NCI-H2081 treated with DMSO at 0.1 percent for 48 hours (cell line): ENCODE measurements around the gene DDX10.
"Not testable (repeated sequence)": the region's sequence is repeated elsewhere in the genome, so short reads cannot be mapped to it uniquely, and the experiment has no call there.

Experiments used
- DNase-seq: peaks from one replicate; lab custom pipeline; 2025; lab: John Stamatoyannopoulos, UW

The DDX10 gene

DNA sequence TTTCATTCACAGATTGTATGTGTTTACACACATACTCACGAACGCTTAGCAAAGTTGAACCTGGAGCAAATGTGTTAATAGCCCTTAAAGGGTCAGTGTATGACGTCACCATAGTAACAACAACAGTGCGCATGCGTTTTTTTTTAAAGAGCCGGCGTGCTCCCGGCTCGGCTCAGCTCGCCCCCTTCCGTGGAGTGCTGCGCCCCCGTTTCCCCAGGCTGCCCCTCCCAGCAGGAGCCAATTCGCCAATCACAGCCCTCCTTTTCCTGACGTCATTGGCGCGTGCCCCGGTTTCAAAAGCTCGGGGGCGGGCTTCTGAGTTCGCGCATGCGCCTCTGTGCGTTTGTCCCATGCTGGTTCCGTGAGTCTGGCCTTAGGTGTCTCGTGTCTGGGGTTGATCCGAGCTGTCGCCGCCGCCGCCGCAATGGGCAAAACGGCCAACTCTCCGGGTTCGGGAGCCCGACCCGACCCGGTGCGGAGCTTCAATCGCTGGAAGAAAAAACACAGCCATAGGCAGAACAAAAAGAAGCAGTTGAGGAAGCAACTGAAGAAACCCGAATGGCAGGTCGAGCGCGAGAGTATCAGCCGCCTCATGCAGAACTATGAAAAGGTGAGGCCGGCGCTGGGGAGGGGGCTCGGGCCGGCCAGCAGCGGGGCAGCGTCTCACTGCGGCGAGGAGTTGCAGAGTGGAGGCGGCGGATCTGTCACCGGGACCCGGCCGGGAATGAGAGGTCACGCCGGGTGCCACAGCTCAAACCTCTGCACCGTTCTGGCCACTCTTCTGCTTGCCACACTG lies at the start of gene DDX10:
DDX10 (plus strand) TSS at position 340 of the 796 bp plus-strand sequence; CDS start at position 425, 85 bp downstream.
- DNase-seq, result peak; percentile 92

DNA sequence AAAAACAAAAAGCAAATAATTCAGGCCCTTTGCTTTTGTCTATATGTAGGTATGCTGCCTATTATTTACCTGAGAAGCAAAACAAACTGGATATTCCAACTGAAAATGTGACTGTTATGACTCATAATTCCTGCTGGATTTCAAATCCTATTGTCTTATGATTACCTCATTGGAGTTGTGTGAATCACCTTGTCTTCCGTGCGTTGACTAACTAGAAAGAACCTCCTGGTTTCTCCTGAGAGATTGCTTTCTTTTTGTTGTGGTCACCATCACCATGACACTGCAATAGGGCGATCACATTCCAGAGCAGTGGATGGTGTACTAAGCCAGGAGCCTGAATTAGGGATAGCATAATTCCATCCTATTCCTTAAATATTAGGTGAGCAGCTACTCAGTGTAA lies 48.3 kb upstream of the DDX10 start:
- no peak for DNase-seq

DNA sequence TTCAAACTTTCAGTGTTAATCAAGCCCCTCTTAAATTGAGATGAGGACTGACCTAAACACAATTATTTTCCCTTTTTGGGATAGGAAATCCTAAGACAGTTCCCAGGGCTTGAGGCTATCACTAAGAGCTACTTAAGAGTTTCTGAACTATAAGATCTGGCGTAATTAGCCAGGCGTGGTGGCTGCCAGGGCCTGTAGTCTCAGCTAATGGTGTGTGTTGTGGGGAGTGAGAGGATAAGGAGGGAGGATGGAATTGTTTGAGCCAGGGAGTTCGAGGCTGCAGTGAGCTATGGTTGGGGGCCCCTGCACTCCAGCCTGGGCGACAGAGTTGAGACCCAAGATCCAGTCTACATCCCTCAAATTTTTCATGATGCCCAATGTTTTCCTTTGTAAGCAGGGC lies 47.8 kb upstream of the DDX10 start:
- DNase-seq, result no peak

DNA sequence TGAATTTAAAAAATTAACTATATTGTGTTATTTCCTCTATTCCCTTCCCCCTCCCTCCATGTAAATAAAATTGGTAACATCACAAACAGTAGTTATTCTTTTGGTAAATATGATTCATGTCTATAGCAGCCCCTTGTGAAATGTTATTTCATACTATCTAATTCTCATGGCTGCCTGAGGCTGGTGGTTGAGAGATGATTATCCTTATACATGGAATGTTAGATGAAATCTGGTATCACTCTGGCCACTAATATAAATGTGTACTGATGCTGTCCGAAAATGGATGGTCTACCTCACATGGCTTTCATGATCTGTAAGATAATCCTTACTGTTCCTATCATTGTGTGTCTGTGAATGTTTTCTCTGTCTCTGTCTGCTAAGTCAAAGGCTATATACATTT lies 46.3 kb upstream of the DDX10 start:
- DNase-seq, result no peak

DNA sequence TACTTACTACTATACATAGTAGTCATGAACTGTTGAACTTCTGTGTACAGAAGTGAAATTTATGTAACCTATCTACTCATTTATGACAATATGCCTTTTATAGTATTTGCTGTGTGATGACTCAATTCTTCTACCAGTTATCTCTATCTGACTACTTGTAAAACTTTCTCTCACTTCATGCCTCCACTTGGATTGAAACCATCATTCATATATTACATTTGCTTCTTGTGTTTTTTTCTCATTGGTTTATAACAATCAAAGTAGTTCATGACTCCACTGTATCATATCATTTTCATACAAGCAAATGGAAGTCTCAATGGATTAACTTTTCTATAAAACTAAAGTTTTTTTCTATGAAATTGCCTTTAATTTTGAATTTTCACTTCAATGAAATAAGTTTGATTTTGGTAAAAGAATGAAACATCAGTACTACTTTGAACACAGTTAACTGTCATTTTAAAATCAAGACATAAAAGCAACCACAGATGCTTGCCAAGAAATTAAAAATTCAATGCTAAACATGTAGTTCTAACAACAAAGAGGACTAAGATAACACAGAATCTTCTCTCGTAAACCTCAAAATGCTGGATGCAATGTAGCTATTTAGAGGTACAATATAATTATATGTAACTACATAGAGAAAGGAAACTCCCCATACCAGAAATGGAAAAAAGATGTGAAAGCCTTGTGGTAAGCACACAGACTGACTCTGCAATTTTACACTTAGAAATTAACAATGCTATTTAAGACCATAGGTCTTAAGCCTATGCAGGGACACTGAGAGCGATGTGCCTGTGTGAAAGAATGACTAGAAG lies 43.7 kb upstream of the DDX10 start:
- DNase-seq, result no peak

DNA sequence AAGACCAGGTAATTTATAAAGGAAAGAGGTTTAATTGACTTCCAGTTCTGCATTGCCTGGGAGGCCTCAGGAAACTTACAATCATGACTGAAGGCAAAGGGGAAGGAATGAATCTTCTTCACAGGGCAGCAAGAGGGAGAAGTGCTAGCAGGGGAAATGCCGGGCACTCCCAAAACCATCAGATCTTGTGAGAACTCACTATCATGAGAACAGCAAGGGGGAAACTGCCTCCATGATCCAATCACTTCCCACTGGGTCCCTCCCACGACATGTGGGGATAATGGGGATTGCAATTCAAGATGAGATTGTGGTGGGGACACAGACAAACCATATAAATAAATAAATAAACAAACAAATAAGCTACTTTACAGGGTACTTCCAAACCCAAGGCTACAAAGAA lies 42.5 kb upstream of the DDX10 start:
- DNase-seq, result no peak

DNA sequence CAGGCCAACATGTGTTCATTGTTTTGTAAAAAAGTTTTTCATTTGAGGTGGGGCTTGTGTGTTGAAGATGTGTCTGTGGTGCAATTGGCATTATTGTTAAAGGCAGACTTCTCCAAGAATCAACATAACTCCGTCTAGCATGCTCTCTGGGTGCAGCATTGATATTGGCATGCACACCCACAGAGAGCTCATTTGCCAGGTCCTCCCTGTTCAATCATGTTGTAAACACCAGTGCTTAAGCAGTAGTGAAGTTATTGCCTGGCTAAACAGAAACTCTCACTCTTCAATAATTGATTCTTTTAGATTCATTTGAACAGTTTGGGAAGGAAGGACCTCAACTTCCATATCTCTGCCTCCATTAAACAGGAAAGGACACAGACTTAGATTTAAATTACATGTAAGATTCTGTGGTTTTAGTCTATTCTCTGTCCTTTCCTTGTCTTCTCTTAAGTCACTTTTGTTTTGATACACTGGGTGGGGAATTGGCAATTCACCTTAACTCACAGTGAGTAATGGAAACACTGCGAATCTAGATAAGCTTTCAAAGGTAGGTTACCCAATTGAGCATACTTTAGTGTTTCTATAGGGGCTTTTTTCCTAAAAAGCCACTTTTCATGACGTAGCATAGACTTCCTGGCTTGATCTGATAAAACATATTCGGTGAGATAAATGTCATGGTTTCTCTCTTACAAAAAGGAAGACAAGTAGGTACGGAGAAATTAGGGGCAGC lies 40.5 kb upstream of the DDX10 start:
- no peak for DNase-seq

DNA sequence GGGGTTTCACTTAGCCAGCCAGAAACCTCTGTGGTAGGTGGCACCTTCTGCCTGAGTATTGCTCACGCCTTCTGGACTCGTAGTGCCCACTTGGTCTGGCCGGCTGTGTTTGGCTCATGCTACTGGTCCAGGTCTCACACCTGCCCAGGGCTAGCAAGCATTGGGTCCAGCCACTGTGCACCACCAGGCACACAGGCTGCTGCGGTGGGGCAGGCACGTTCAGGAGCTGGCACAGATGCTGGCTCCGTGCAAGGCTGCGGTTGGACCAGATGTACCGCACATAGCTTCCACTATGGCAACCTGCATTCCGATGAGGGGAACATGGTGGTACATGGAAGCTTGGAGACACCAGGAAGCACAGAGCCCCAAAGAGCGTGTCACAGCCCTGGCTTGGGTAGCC lies 36.5 kb upstream of the DDX10 start:
- DNase-seq, result no peak

DNA sequence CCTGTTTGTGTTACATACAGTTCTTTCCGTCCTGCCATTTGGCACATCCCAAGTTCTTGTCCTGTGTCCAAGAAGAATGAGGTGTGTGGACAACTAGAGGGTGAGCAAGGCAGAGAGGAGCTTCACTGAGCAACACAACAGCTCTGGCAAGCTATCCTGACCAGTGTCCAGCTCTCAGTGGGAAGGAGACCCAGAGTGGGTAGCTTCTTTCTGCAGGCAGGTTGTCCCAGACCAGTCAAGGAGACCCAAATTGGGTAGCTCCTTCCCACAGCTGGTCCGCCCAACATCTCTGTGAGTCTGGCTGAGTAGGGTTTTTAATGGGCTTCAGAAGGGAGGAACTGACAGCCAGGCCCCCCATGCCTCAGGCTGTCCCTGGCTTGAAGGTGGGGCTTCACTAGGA lies 36.1 kb upstream of the DDX10 start:
- DNase-seq, result no peak

DNA sequence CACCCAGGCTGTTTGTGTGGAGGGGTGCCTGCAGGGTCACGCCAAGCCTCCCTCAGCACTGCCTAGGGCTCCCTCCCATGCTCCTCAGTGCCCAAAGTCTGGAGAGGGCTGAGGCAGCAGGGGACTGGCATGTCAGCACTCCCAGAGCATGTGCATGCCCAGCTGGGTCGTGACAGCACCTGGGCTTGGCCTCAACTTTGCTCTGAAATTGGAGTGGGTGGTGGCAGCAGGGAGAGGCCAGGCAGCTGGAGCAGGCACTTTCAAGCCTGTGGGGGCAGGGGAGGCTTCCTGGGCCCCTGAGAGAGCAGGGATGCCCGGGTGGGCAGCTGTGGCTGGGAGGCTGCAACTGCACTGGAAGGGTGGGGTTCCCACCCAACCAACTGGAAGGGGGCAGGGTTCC lies 35.6 kb upstream of the DDX10 start:
- no peak for DNase-seq

DNA sequence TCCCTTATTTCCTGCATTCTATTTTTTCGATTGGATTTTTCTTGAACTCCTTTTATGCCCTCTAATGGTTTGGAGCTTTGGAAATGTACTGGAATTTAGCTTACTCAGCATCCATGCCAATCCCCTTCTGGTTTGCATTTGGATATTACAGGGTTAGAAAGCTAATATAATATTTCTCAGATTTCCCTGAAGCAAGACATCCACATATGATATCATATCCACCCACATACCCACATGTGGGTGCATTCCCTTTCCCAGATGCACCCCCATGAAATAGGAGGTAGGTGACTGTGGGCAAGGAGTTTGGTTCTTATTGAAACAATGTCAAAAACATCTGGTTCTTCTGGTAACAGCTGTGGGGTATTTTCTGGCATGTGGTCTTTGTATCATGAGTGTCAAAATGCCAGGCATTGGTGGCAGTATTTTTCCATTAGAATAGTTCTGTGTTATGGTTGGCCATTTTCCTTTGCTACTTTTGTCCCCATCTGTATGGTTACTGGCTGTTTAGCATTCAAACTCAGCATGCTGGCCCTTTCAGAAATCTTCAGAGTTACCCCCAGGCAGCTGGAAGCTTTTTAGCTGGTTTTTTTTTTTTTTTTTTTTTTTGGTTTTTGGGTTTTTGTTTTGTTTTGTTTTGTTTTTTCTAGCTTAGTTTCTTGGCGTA lies 32.7 kb upstream of the DDX10 start:
- DNase-seq, result no peak

DNA sequence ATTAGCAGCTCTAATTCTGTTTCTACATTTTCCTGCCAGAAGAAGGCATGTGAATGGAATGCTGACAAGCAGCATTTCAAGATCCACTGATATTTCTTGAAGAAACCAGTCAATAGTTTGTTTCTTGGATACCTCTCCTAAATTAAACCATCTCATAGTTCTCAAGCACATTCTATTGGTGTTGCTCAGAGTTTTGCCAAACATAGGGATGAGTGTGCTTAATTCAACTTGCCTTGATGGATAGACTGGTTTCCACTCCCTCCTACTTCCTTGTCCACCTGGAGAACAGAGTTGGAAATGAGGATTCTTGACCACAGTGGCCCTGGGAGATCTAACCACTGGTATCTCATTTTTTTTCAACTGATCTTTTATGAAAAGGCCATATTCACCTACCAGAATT lies 29.8 kb upstream of the DDX10 start:
- no peak for DNase-seq

DNA sequence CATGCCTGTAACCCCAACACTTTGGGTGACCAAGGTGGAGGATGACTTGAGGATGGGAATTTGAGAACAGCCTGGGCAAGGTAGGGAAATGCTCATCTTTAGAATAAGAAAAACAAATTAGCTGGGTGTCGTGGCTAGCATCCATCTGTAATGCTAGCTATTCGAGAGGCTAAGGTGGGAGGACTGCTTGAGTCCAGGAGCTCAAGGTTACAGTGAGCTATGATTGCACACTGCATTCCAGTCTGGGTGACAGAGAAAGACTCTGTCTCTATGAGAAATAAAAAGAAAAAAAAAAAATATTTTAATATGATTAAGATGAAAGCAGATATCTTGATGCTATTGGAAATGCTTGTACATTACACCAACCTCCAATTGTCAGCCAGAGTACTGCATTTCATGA lies 28.6 kb upstream of the DDX10 start:
- DNase-seq, result no peak

DNA sequence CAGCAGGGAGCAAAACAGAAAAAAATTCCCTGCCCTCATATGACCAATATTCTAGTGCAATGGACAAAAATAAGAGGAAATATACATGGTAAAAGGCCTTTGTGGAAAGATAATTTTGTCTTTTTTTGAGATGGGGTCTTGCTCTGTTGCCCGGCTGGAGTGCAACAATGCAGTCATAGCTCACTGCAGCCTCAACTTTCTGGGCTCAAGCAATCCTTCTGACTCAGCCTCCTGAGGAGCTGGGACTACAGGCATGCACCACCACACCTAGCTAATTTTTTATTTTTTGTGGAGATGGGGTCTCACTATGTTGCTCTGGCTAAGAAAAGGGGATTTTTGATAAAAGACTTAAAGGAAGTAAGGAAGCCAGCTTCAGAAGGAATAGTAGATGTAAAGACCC lies 25.7 kb upstream of the DDX10 start:
- no peak for DNase-seq

DNA sequence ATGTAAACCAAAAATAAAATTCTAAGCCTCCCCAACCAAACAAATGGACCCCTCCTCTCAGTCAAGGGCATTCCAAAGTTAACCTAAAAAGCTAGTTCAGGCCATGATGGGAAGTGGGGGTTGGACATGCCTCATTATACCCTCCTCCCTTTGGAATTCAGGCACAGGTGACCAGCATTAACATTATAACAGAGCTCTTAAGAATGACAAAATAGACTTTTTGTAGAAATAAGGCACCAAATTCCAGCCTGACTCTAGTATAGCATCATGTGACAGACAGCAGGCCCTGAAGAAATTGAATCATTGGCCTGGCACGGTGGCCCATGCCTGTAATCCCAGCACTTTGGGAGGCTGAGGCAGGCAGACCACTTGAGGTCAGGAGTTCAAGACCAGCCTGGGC lies 23.1 kb upstream of the DDX10 start:
- DNase-seq, result not testable (repeated sequence)

DNA sequence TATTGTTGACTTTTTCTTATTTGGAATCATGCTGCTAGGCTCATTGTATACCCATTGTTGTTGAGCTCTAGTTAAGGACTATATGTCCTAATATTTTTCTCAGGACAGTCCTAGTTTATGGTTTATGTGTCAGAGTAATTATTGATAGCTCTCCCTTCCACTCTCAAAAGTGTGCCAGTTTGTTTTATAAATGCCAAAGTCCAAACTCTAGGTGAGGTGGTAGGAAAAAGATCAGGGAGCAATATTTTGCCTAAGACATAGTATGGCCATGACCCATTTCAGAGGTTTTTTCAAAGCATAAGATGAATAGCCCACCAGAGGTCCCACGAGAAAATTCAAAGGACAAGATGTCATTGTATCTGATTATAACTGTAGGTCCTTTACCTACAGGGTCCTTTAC lies 20.9 kb upstream of the DDX10 start:
- DNase-seq, result no peak

DNA sequence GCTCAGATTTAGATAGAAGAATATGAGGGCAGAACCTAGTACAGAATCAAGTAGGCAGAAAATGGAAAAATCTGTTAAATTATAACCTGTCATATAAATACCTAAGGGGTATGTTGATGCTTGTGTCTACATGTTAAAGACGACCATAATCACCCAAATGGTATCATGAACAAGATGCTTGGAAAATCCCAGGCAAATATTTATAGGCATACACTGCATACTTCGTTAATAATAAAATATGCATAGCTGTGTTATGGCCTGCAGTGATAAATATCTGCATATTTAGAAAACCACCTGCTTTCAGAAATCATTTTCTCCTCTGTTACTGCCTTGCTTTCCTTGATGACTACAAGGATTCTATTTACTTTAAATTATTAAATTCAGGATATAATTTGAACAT lies 18.9 kb upstream of the DDX10 start:
- DNase-seq, result no peak

DNA sequence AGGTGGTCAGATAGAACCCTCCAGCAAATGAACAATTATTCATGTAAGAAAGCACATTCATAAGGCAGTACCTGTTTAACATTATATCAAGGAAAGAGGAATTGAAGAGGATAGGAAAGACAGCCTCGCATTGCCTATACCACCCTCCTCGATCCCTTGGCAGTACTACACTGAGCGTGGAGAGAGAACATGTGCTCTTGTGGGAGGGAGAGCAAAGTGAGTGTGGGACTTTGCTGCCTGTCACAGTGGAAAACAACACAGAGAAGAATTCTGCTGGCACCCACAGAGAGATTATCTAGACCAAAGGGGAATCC lies 17.5 kb upstream of the DDX10 start:
- DNase-seq, result no peak

DNA sequence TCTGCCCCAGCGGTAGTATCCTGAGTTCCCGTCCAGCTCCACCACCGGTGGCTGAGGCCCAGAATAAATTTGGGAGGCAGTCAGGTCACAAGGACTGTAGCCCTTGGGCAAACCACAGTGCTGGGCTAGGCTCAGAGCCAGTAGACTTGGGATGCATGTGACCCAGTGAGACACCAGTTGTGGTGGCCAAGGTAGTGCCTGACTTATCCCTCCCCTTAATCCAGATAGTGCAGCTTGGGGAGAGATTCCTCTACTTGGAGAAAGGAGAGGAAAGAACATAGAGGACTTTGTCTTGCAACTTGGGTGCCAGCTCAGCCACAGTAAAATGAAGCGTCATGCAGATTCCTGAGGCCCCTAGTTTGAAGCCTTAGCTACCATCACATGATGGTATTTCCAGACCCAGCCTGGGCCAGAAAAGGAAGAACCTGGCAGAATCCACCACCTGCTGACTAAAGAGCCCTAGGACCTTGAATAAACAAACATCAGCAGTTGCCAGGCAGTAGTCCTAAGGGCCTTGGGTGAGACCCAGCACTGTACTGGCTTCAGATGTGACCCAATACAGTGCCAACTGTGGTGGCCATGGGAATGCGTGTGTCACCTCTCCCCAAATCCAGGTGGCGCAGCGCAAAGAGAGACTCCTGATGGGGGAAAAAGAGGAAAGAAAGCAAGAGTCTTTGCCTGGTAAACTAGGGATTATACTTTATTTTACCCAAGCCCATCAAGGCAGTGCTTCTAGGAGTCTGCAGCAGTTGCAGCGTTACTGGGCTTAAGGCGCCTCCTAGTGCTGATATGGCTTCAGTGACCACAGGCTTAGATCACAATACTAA lies 17.0 kb upstream of the DDX10 start:
- peak; percentile 26 for DNase-seq

DNA sequence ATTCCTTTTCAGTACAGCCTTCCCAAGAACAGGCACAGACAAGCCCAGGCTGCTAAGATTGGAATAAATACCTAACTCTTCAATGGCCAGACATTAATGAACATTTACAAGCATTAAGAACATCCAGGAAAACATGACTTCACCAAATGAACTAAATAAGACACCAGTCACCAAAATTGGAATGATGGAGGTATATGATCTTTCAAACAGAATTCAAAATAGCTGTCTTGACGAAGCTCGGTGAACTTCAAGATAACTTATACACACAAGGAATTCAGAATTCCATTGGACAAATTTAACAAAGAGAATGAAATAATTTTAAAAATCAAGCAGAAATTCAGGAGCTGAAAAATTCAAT lies 16.4 kb upstream of the DDX10 start:
- no peak for DNase-seq

DNA sequence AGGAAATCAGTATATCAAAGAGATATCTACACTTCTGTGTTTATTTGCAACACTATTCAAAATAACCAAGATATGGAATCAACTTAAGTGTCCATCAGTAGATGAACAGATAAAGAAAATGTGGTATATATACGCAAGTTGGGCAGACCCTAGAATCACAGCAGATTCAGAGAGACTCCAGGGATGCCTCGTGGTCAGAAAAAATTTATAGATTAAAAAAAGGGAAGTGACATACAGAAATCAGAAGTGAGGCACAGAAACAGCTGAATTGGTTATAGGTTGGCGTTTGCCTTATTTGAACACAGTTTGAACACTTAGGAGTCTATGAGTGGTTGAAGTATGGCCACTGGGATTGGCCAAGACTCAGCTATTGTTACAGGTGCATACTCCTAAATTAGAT lies 10.8 kb upstream of the DDX10 start:
- not testable (repeated sequence) for DNase-seq
